B cell (primary cell): ENCODE measurements around the gene RPS24. TPM values are rescaled to one million over a fixed set of nuclear protein-coding genes. Genes with fewer than 3 reads are reported as not detected.

Source experiments
- ATAC-seq: fragments of 200-7000 bp; cut with Tn5 transposase; one replicate; pipeline ENCODE4 v1.10.0; 2021; ENCODE audit warnings: low read depth, mild to moderate bottlenecking, moderate number of reproducible peaks, moderate library complexity
- CTCF ChIA-PET: fragments of 350-600 bp; sonication (Branson Sonifier 250); formaldehyde crosslinking; loops from one replicate; lab custom pipeline; 2021; ENCODE audit warnings: antibody characterized with exemption, inconsistent platforms; lab: Charles Lee
- POLR2A ChIA-PET: fragments of 350-600 bp; sonication (Branson Sonifier 250); formaldehyde crosslinking; loops from one replicate; lab custom pipeline; 2021; ENCODE audit warnings: antibody characterized with exemption; lab: Charles Lee
- DNase-seq: peaks from one replicate; pipeline ENCODE4 v3.0.0; 2013
- H2AFZ ChIP-seq: 2 replicates; pipeline ENCODE4 v1.6.1; 2012; ENCODE audit warnings: mild to moderate bottlenecking, low read depth, low read length; ENCODE audit not compliant: insufficient read depth, poor library complexity, severe bottlenecking
- H3K27ac ChIP-seq, 2 donors: 1 replicate in 1 of 2; 2 replicates in 1 of 2; pipeline ENCODE4 v1.5.1; 2012 to 2013; ENCODE audit warnings: low read length in 2 of 2, mild to moderate bottlenecking in 2 of 2, moderate library complexity in 1 of 2
- H3K27me3 ChIP-seq, 4 experiments: fragments of 200-600 bp in 1 of 4; sonication (generic) in 1 of 4; replicated peaks in 1 of 4; 1 replicate in 2 of 4; 2 replicates in 2 of 4; pipeline versions ENCODE4 v1.6.1 to v1.7.0; 2013 to 2016; ENCODE audit warnings: low read length in 3 of 4, mild to moderate bottlenecking in 2 of 4, mixed read lengths in 1 of 4, moderate library complexity in 1 of 4; ENCODE audit not compliant: insufficient read depth in 4 of 4, control insufficient read depth in 3 of 4; ENCODE audit errors: control extremely low read depth in 1 of 4
- H3K36me3 ChIP-seq, 2 experiments: replicated peaks in 1 of 2; 1 replicate in 1 of 2; 2 replicates in 1 of 2; pipeline versions ENCODE4 v1.6.1 to v1.7.1; 2013; ENCODE audit warnings: low read length in 1 of 2; ENCODE audit not compliant: insufficient read depth in 2 of 2, control insufficient read depth in 1 of 2; ENCODE audit errors: control extremely low read depth in 1 of 2, extremely low read depth in 1 of 2
- H3K4me1 ChIP-seq, 2 donors: fragments of 200-600 bp in 1 of 2; sonication (generic) in 1 of 2; 1 replicate in 1 of 2; 2 replicates in 1 of 2; pipeline versions ENCODE4 v1.5.1 to v1.6.1; 2013 to 2017; ENCODE audit warnings: low read length in 2 of 2; ENCODE audit not compliant: control insufficient read depth in 2 of 2, insufficient read depth in 2 of 2
- H3K4me2 ChIP-seq: replicated peaks from 2 replicates; pipeline ENCODE3; 2012; ENCODE audit warnings: mild to moderate bottlenecking, low read depth, low read length; ENCODE audit not compliant: poor library complexity, severe bottlenecking
- H3K4me3 ChIP-seq, 5 experiments: fragments of 200-600 bp in 1 of 5; sonication (generic) in 1 of 5; 1 replicate in 3 of 5; 2 replicates in 2 of 5; pipeline versions ENCODE4 v1.5.1 to v1.7.0; 2011 to 2016; ENCODE audit warnings: low read length in 4 of 5, mild to moderate bottlenecking in 4 of 5, low read depth in 2 of 5, control low read depth in 1 of 5, moderate library complexity in 1 of 5; ENCODE audit not compliant: insufficient read depth in 1 of 5; ENCODE audit errors: control extremely low read depth in 1 of 5, extremely low read depth in 1 of 5
- H3K79me2 ChIP-seq: fragments of 200-600 bp; sonication (generic); one replicate; pipeline ENCODE4 v1.6.0; 2016; ENCODE audit warnings: low read length; ENCODE audit not compliant: control insufficient read depth, insufficient read depth
- H3K9ac ChIP-seq: fragments of 200-600 bp; sonication (generic); 2 replicates; pipeline ENCODE4 v1.6.1; 2017; ENCODE audit warnings: mild to moderate bottlenecking, low read length, moderate library complexity
- H3K9me3 ChIP-seq, 3 donors: one replicate each; pipeline versions ENCODE4 v1.6.1 to v1.7.1; 2013; ENCODE audit warnings: low read length in 2 of 3; ENCODE audit not compliant: control insufficient read depth in 2 of 3, insufficient read depth in 1 of 3; ENCODE audit errors: control extremely low read depth in 1 of 3
- H4K20me1 ChIP-seq: 2 replicates; pipeline ENCODE4 v1.6.0; 2012; ENCODE audit warnings: mild to moderate bottlenecking, low read length; ENCODE audit not compliant: insufficient read depth, control insufficient read depth, poor library complexity, severe bottlenecking
- H3K27ac Mint-ChIP-seq: one replicate; pipeline ENCODE4 v1.8.0; 2021; ENCODE audit warnings: mixed read lengths
- H3K27me3 Mint-ChIP-seq: one replicate; pipeline ENCODE4 v1.8.0; 2021; ENCODE audit warnings: mixed read lengths
- H3K4me1 Mint-ChIP-seq: one replicate; pipeline ENCODE4 v1.8.0; 2021; ENCODE audit warnings: mixed read lengths
- H3K4me3 Mint-ChIP-seq: one replicate; pipeline ENCODE4 v1.8.0; 2021; ENCODE audit warnings: mixed read lengths
- H3K9me3 Mint-ChIP-seq: one replicate; pipeline ENCODE4 v1.8.0; 2022; ENCODE audit warnings: mixed read lengths; ENCODE audit not compliant: insufficient read depth
- CTCF ChIP-seq: fragments of 200-600 bp; IDR thresholded peaks from one replicate; pipeline ENCODE4 v1.8.0; 2022; ENCODE audit warnings: antibody characterized with exemption, mild to moderate bottlenecking
- EZH2 ChIP-seq: IDR thresholded peaks from 2 replicates; pipeline ENCODE4 v1.6.1; 2012; ENCODE audit warnings: borderline replicate concordance, low read depth, mild to moderate bottlenecking, moderate library complexity, low read length; ENCODE audit not compliant: insufficient read depth, poor library complexity, severe bottlenecking
- WGBS: methylation state at CpG from one replicate; pipeline ENCODE4 v1.1.5; 2013; ENCODE audit warnings: missing lambda C conversion rate; ENCODE audit not compliant: insufficient coverage; 5-methylcytosine and 5-hydroxymethylcytosine counted together
- intact Hi-C: fragments of 100-400 bp; cut with micrococcal nuclease; formaldehyde crosslinking; loops from one replicate; pipeline ENCODE4 v1.10.0; 2022
- polyA plus RNA-seq: library from polyadenylated mRNA; depleted of rRNA; stranded (reverse); fragments of >200 nt; gene quantifications from 2 replicates; pipeline ENCODE4 v1.2.3, GENCODE V29; 2012
- total RNA-seq, 2 donors: library from RNA; stranded (reverse); fragments of 120-200 nt in 1 of 2; gene quantifications; 1 replicate in 1 of 2; 2 replicates in 1 of 2; pipeline versions ENCODE4 v1.2.3 to v1.2.4, GENCODE V29; 2013 to 2022

RPS24 gene
- total and polyA plus RNA-seq, 2 donors (not counting 1 experiment from before 2014, with no cell fraction given), result 1,249 to 2,320 TPM

- H3K4me2 ChIP-seq, result no peak overlapping the region
- TF ChIP-seq EZH2 (no peak), CTCF (no peak)
- intact Hi-C loops, result no loop called here
- no peaks in the 10 kb centered on the region for H3K9me3 Mint-ChIP-seq
- H3K4me1 Mint-ChIP-seq, result peaks cover 64% of the 10 kb centered on the region
- no peak overlapping the region for H3K27ac ChIP-seq
- ChIA-PET CTCF (interaction anchor here (3.0 kb wide), 1 partner anchor 9 kb away, joined by 29 read pairs; no protein-coding TSS in a partner anchor), POLR2A (no interaction called here)
- H3K27me3 Mint-ChIP-seq, result no peaks in the 10 kb centered on the region
- no peak overlapping the region for H3K9ac ChIP-seq
- ATAC-seq (no peak), DNase-seq (no peak)
- peaks cover 30% of the 10 kb centered on the region for H3K79me2 ChIP-seq
- H3K4me1 ChIP-seq, result peaks cover 21 to 30% of the 10 kb centered on the region in 2 donors
- H3K27ac Mint-ChIP-seq, result no peak overlapping the region
- H4K20me1 ChIP-seq, result peaks cover 77% of the 10 kb centered on the region
- H2AFZ ChIP-seq, result no peak overlapping the region
- no peaks in the 10 kb centered on the region for H3K27me3 ChIP-seq
- no peak overlapping the region for H3K4me3 ChIP-seq
- no CpG with 5 or more reads among the region's 2 CpGs for WGBS
- peaks cover 0 to under 1% (median 0%) of the 10 kb centered on the region in 3 donors for H3K9me3 ChIP-seq
- H3K36me3 ChIP-seq, result peaks cover 22 to 74% of the 10 kb centered on the region in 2 experiments
- H3K4me3 Mint-ChIP-seq, result no peak overlapping the region
Observed at GRCh38 chr10:78038105-78038504, 4.4 kb downstream of the RPS24 start.

- Mint-ChIP-seq H3K27ac (no peak overlapping the region), H3K9me3 (no peaks in the 10 kb centered on the region), H3K27me3 (no peaks in the 10 kb centered on the region), H3K4me3 (no peak overlapping the region), H3K4me1 (peaks cover 59% of the 10 kb centered on the region)
- peaks cover 22 to 74% of the 10 kb centered on the region in 2 experiments for H3K36me3 ChIP-seq
- H3K79me2 ChIP-seq, result peaks cover 30% of the 10 kb centered on the region
- no peak overlapping the region for H3K4me2 ChIP-seq
- DNase-seq, result no peak
- CTCF ChIA-PET, result no interaction called here
- TF ChIP-seq CTCF, result no peak
- TF ChIP-seq EZH2, result no peak
- WGBS, result 92% methylated on average over 2 of the region's 5 CpGs
- no peaks in the 10 kb centered on the region for H3K9me3 ChIP-seq
- H3K9ac ChIP-seq, result no peak overlapping the region
- no peaks in the 10 kb centered on the region for H3K27me3 ChIP-seq
- no peak overlapping the region for H3K27ac ChIP-seq
- no peak for ATAC-seq
- H3K4me3 ChIP-seq, result no peak overlapping the region
- intact Hi-C loops, result no loop called here
- no peak overlapping the region for H2AFZ ChIP-seq
- POLR2A ChIA-PET, result no interaction called here
- peaks cover 78% of the 10 kb centered on the region for H4K20me1 ChIP-seq
- H3K4me1 ChIP-seq, result peaks cover 21 to 27% of the 10 kb centered on the region in 2 donors
Observed at GRCh38 chr10:78038791-78039547, 5.3 kb downstream of the RPS24 start.
